Measurements from ENCODE around the gene CASP1.

Gene CASP1

DNA sequence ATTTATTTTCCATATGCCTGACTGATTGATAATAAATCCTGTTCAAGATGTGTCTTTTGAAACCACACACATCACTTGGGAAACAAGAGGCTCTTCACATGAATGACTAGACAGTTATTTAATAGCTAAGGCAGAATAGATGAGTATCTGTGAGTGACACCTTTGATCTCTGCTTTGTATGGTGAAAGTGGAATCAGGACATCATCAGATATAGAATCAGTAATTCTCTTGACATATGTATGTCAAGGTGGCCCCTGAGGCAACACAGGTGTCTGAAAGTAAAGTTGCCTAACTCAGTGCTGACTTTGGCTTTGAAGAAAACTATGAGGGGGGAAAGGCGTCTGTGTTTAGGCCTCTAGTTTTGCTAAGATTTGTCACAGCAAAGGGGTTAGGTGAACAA lies 55.1 kb downstream of the CASP1 start:
- DNase-seq = no peak
